K562 (cell line): ENCODE data around the gene CKLF. TPM values are rescaled to one million over a fixed set of nuclear protein-coding genes. Genes with fewer than 3 reads are reported as not detected.

Experiments used
- ATAC-seq: fragments of 200-7000 bp; cut with Tn5 transposase; 3 replicates; pipeline ENCODE4 v1.9.1; 2020; ENCODE audit warnings: moderate library complexity
- BruUV-seq: library from RNA; stranded (reverse); fragments of 400-500 nt; replicated peaks from 2 replicates; lab custom pipeline; 2021; lab: Mats Ljungman, UMichigan
- CTCF ChIA-PET: fragments of 300-600 bp; formaldehyde crosslinking; extraction: SDS; loops from one replicate; lab custom pipeline; 2021; ENCODE audit warnings: low intra/inter-chr PET ratio; lab: Yijun Ruan, JAX
- POLR2A ChIA-PET: fragments of 300-600, 350-650 bp; sonication (Branson Sonifier 250); formaldehyde crosslinking; extraction: SDS; loops from one replicate; lab custom pipeline; 2021; ENCODE audit warnings: antibody characterized with exemption, inconsistent platforms; lab: Yijun Ruan, JAX
- DNase-seq, 4 experiments: peaks; one replicate each; pipeline versions ENCODE4 v3.0.0 to v3.0.0-alpha.2; 2011 to 2018; ENCODE audit warnings: low spot score in 3 of 4, mixed read lengths in 3 of 4; ENCODE audit errors: extremely low read depth in 1 of 4
- FAIRE-seq: peaks from 2 replicates; lab custom pipeline; 2011; peaks lifted over from hg19 to GRCh38; lab: Jason Lieb, UNC
- H2AFZ ChIP-seq: 2 replicates; pipeline ENCODE4 v1.6.0; 2011; ENCODE audit warnings: low read depth, low read length, control low read depth, inconsistent platforms
- H3K27ac ChIP-seq: fragments of 200-600 bp; 3 replicates; pipeline ENCODE4 v1.8.0; 2011; ENCODE audit warnings: low read depth, mild to moderate bottlenecking, control low read depth, inconsistent platforms, low read length, moderate library complexity, mixed read lengths; ENCODE audit errors: extremely low read depth
- H3K27me3 ChIP-seq, 2 experiments: fragments of 300-600 bp in 1 of 2; 2 replicates in 1 of 2; 3 replicates in 1 of 2; pipeline versions ENCODE4 v1.6.0 to v1.8.0; 2011; ENCODE audit warnings: inconsistent platforms in 2 of 2, low read length in 2 of 2, mild to moderate bottlenecking in 1 of 2, mixed read lengths in 1 of 2, moderate library complexity in 1 of 2; ENCODE audit not compliant: control insufficient read depth in 2 of 2, insufficient read depth in 2 of 2
- H3K36me3 ChIP-seq: fragments of 300-600 bp; 3 replicates; pipeline ENCODE4 v1.8.0; 2011; ENCODE audit warnings: mild to moderate bottlenecking, low read length, inconsistent platforms; ENCODE audit not compliant: control insufficient read depth, insufficient read depth
- H3K4me1 ChIP-seq, 2 experiments: fragments of 200-600 bp in 1 of 2; replicated peaks in 1 of 2; 2 replicates in 1 of 2; 3 replicates in 1 of 2; pipeline versions ENCODE4 v1.5.1 to v1.8.0; 2011; ENCODE audit warnings: inconsistent platforms in 2 of 2, low read length in 2 of 2, mild to moderate bottlenecking in 1 of 2, mixed read lengths in 1 of 2, moderate library complexity in 1 of 2; ENCODE audit not compliant: control insufficient read depth in 2 of 2, insufficient read depth in 2 of 2
- H3K4me2 ChIP-seq: 2 replicates; pipeline ENCODE4 v1.6.1; 2011; ENCODE audit warnings: low read length, control low read depth, inconsistent platforms, mixed read lengths; ENCODE audit not compliant: insufficient read depth
- H3K4me3 ChIP-seq: fragments of 200-600 bp; sonication (generic), shearing (Covaris generic); 2 replicates; pipeline ENCODE4 v1.5.1; 2016; ENCODE audit warnings: control low read depth, inconsistent platforms
- H3K79me2 ChIP-seq: fragments of 200-600 bp; 3 replicates; pipeline ENCODE4 v1.8.0; 2011; ENCODE audit warnings: low read length, inconsistent platforms; ENCODE audit not compliant: control insufficient read depth, insufficient read depth
- H3K9ac ChIP-seq, 2 experiments: 2 replicates each; pipeline versions ENCODE4 v1.6.0 to v1.6.1; 2011; ENCODE audit warnings: low read depth in 2 of 2, low read length in 2 of 2, control low read depth in 1 of 2, inconsistent platforms in 1 of 2, mild to moderate bottlenecking in 1 of 2, mixed read lengths in 1 of 2; ENCODE audit not compliant: insufficient read depth in 1 of 2
- H3K9me1 ChIP-seq: one replicate; pipeline ENCODE4 v1.6.0; 2011; ENCODE audit warnings: inconsistent platforms, mild to moderate bottlenecking, low read length, moderate library complexity; ENCODE audit not compliant: control insufficient read depth, insufficient read depth
- H3K9me3 ChIP-seq: replicated peaks from 2 replicates; pipeline ENCODE4 v1.5.1; 2011; ENCODE audit warnings: low read depth, low read length, inconsistent platforms; ENCODE audit not compliant: control insufficient read depth, insufficient read depth
- H4K20me1 ChIP-seq: replicated peaks from 2 replicates; pipeline ENCODE4 v1.6.1; 2011; ENCODE audit warnings: low read length, inconsistent platforms, mixed read lengths; ENCODE audit not compliant: control insufficient read depth, insufficient read depth
- HDAC3 ChIP-seq: fragments of 450-650 bp; IDR thresholded peaks from 2 replicates; pipeline ENCODE4 v1.6.1; 2018; ENCODE audit warnings: borderline replicate concordance, mild to moderate bottlenecking, moderate library complexity; ENCODE audit not compliant: partially characterized antibody
- NR3C1 ChIP-seq: sonication (generic); formaldehyde crosslinking; IDR thresholded peaks from 2 replicates; pipeline ENCODE4 v1.8.1; 2022; ENCODE audit warnings: missing genetic modification reagents
- POLR2G ChIP-seq: fragments of 200-400 bp; formaldehyde crosslinking; IDR thresholded peaks from 2 replicates; pipeline ENCODE4 v1.6.1; 2017; ENCODE audit warnings: low read depth, mild to moderate bottlenecking, antibody characterized with exemption, low read length, moderate library complexity
- PTTG1 ChIP-seq: fragments of 450-650 bp; IDR thresholded peaks from 2 replicates; pipeline ENCODE4 v1.6.1; 2016; ENCODE audit warnings: low read depth, mild to moderate bottlenecking, missing genetic modification characterization, missing compliant biosample characterization
- RBFOX2 ChIP-seq: fragments of 200-400 bp; formaldehyde crosslinking; IDR thresholded peaks from 2 replicates; pipeline ENCODE4 v1.6.1; 2017; ENCODE audit warnings: low read depth, mild to moderate bottlenecking, low read length, moderate library complexity
- ZC3H11A ChIP-seq: IDR thresholded peaks from 2 replicates; pipeline ENCODE4 v1.6.1; 2012; ENCODE audit warnings: low read depth, low read length, improper control_type of control experiment
- ZNF431 ChIP-seq: sonication (generic); formaldehyde crosslinking; IDR thresholded peaks from 2 replicates; pipeline ENCODE4 v1.8.0; 2022; ENCODE audit warnings: mild to moderate bottlenecking, missing genetic modification reagents
- ZNF717 ChIP-seq: fragments of 250-450 bp; sonication (Bioruptor Pico); IDR thresholded peaks from 2 replicates; pipeline ENCODE4 v1.5.0; 2021
- WGBS: fragments of 100-300 bp; shearing (Covaris generic); methylation state at CpG from one replicate; pipeline ENCODE4 v1.1.6; 2016; ENCODE audit warnings: low coverage, mixed read lengths; ENCODE audit not compliant: insufficient coverage; ENCODE audit errors: missing lambda C conversion rate; 5-methylcytosine and 5-hydroxymethylcytosine counted together
- in situ Hi-C: fragments of 300-500 bp; cut with MboI; formaldehyde crosslinking; loops from 4 replicates; pipeline ENCODE4 v1.15.0; 2018; ENCODE audit warnings: inconsistent platforms, mixed read lengths
- intact Hi-C: fragments of 100-400 bp; cut with micrococcal nuclease; formaldehyde crosslinking; loops from 2 replicates; pipeline ENCODE4 v1.14.2; 2022
- polyA plus RNA-seq, 8 experiments: library from polyadenylated mRNA; depleted of rRNA in 4 of 8; stranded (reverse) in 5 of 8; unstranded in 3 of 8; fragments of >200 nt; fragmentation: Nextera tagmentation in 2 of 8; fragmentation: Illumina TruSeq in 1 of 8; extraction: Ambion mirVana in 2 of 8; extraction: Trizol in 1 of 8; gene quantifications; 2 replicates each; pipeline versions ENCODE4 v1.2.1 to v1.2.3, GENCODE V29; 2011 to 2014; ENCODE audit warnings: inconsistent platforms in 1 of 8, missing spikeins in 1 of 8
- total RNA-seq, 7 experiments: library from RNA; depleted of rRNA in 6 of 7; stranded (reverse); fragments of >200 nt in 6 of 7; fragmentation: Illumina TruSeq in 2 of 7; extraction: Trizol in 2 of 7; gene quantifications; 2 replicates each; pipeline versions ENCODE4 v1.2.1 to v1.2.3, GENCODE V29; 2011 to 2021; ENCODE audit warnings: low replicate concordance in 1 of 7

Gene CKLF
- total and polyA plus RNA-seq, 9 of the 15 experiments (the other 6 are each of a cell fraction or from before 2014, with no cell fraction given), result 84.8 to 322 (median 118) TPM

GRCh38 chr16:66609139-66609510, 56.7 kb downstream of the CKLF start:
- FAIRE-seq (no peak), DNase-seq (no peak), ATAC-seq (no peak)
- Histone ChIP-seq H3K27me3 (no peaks in the 10 kb centered on the region), H3K4me1 (peaks cover 19 to 45% of the 10 kb centered on the region in 2 experiments), H3K9ac (peak overlapping the region in 1 of 2 experiments; percentile 2; a peak in 2 of 4 replicates), H3K27ac (peak overlapping the region; percentile 33; the same call in 2 of the 3 replicates), H3K79me2 (peaks cover 17% of the 10 kb centered on the region), H3K36me3 (peaks cover 68% of the 10 kb centered on the region; the same call in 2 of the 3 replicates), H3K9me3 (no peaks in the 10 kb centered on the region), H3K4me2 (no peak overlapping the region), H3K9me1 (no peaks in the 10 kb centered on the region), H3K4me3 (no peak overlapping the region), H2AFZ (no peak overlapping the region), H4K20me1 (peaks cover 4% of the 10 kb centered on the region; the same call in 1 of the 2 replicates)
- TF ChIP-seq POLR2G (0 out of 2 replicates have a peak, but pooled peaks have one; percentile 4), ZNF717 (CRISPR knock-in tag) (no peak), PTTG1 (no peak), NR3C1 (CRISPR knock-in tag) (no peak), RBFOX2 (0 out of 2 replicates have a peak, but pooled peaks have one; percentile 11), HDAC3 (no peak), ZNF431 (CRISPR knock-in tag) (no peak), ZC3H11A (no peak)
- in situ Hi-C loops (loop anchor here (5.0 kb wide), 1 partner anchor 258 kb away; no protein-coding TSS in a partner anchor), intact Hi-C loops (loop anchor here (2.0 to 5.0 kb wide), 3 partner anchors 42 to 202 kb away; no protein-coding TSS in a partner anchor)
- CTCF ChIA-PET, result interaction anchor here (0.7 to 2.4 kb wide), 5 partner anchors 45 to 320 kb away, joined by 3 to 9 read pairs (median 3); partner anchors contain the start of gene DYNC1LI2
- WGBS, result 88% methylated on average over 8 of the region's 12 CpGs
- POLR2A ChIA-PET, result interaction anchor here (0.6 to 2.9 kb wide), 6 partner anchors 8 to 451 kb away, joined by 3 to 31 read pairs (median 4); no protein-coding TSS in a partner anchor
- BruUV-seq, result no TSS peak
